HPDE6-E6E7 (cell line): ENCODE results near the gene APOBEC4.

Experiments
- DNase-seq: peaks from one replicate; pipeline ENCODE4 v3.0.0; 2011; ENCODE audit warnings: missing footprints; ENCODE audit errors: extremely low spot score

The APOBEC4 gene

GRCh38 chr1:183675381-183675780 lies 22.3 kb upstream of the APOBEC4 start:
- no peak for DNase-seq

- DNase-seq = no peak
Observed at GRCh38 chr1:183674886-183675285, 21.8 kb upstream of the APOBEC4 start.

DNA sequence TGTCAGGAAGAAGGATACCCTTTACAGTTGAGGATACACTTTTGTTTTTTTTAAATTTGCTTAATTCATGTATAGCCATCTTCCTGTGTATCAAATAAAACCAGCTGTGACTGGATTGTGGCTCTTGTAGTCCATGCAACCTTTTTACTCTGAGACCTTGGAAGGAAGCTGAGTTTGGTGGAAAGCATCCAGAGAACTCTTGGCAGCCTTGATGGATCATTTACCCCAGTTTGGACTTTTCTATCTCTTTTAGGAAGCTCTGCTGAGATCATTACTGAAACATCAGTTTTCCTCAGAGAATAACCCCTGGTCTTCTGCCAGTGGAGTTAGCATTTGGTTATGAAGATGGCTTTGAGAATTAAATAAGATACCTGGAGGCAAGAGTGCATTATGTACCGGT lies 21.2 kb upstream of the APOBEC4 start:
- no peak for DNase-seq

GRCh38 chr1:183673605-183674323 lies 20.6 kb upstream of the APOBEC4 start:
- DNase-seq = no peak

DNA sequence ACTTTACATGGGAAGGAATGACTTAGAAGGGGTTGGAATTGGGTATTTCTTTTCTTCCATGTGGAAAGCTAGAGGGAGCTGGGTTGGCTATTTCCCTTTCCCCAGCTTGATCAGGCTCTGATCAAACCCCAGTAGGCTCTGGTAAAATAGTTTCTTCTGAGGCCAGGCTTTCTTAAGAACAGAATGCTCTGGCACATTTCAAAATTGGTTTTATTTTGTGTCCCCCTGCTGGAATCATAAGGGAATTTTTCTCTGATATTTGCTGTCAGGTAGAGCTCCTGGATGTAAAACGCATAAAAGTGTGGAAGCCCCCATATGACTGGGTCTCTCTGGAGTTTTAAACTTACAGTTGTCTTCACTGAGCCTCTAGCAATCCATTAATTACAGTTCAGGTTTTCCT lies 17.1 kb upstream of the APOBEC4 start:
- no peak for DNase-seq

DNA sequence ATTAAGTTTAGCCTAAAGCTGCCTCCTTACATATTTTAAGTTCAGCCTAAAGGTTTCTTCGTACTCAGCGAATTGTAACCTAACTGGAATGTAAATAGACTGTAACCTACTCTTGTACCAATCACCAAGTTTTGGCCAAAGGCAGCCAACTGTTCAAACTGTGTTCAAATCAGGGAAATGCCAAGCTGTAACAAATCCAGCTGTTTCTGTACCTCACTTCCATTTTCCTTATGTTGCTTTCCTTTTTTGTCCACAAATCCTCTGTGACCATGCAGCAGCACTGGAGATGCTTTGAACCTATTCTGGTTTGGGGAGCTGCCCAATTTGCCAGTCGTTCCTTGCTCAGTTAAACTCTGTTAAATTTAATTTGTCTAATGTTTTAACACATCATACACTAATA lies 3.2 kb upstream of the APOBEC4 start:
- DNase-seq = no peak

- DNase-seq = peak; percentile 64
Observed at GRCh38 chr1:183655562-183656075, 2.5 kb upstream of the APOBEC4 start.

DNA sequence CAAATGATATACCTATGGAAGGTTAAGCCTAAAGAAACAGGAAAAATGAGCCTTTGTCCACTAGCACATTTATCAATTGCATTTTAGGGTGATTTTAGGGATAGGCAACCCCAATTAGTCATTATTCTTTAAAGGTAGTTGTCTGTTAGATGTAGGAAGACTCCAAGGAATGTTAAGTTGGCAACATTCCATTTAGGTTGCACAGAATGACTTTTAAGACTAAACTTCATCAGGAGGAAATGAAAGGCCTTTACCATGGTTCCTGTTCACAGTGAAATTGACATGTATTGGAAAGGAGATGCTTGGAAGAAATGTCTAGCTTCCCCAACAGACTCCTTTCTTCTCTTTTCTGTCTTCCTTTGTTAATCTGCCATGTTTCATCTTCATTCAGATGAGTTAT lies 1.6 kb upstream of the APOBEC4 start:
- no peak for DNase-seq

DNA sequence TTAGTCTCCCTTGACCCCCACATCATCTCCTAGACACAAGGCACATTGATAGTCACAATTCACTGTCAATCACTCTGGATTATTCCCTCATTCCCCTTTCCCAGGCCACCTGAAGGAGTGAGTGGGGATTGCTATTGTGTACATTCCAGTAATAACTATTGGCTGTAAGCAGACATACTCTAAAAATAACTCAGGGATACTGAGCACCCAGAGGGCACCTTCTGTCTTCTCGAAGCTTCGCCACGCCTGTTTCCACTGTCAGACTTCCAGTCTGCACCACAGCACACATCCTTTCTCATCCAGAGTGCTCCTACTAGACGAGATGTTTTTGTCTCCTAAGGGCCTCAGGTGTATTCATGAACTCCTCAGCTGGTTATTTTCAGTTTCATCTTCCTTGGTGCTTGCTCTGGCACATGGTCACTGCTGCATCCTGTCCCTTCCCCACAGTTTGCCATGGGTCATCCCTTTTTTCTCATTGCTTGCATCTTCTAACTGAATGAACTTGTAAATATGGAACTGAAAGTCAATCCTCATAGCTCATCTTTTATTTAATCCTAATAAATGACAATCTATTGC lies 848 bp upstream of the APOBEC4 start:
- DNase-seq = no peak

GRCh38 chr1:183653462-183653794 lies 312 bp upstream of the APOBEC4 start:
- no peak for DNase-seq

- DNase-seq = no peak
Observed at GRCh38 chr1:183652107-183652506, 1.0 kb downstream of the APOBEC4 start.

- DNase-seq = no peak
Observed at GRCh38 chr1:183651612-183652011, 1.5 kb downstream of the APOBEC4 start.

DNA sequence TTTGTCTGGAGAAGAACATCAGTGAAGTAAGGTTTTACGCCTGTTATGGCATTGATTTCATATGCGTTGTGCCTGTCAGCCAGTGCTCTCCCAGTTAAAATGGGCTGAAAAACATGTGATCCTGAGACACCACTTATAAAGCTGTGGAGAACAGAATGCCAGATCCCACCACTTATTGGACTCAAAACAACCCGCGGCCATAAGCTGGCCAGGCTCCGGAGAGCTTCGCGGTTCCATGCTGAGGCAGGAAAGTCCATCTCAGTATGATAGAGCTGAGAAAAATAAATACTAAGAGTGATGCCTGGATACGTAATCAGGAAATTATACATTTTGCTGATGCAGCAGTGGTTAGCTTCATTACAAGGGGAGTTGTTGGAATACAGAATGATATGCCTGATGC lies 5.1 kb downstream of the APOBEC4 start:
- no peak for DNase-seq

DNA sequence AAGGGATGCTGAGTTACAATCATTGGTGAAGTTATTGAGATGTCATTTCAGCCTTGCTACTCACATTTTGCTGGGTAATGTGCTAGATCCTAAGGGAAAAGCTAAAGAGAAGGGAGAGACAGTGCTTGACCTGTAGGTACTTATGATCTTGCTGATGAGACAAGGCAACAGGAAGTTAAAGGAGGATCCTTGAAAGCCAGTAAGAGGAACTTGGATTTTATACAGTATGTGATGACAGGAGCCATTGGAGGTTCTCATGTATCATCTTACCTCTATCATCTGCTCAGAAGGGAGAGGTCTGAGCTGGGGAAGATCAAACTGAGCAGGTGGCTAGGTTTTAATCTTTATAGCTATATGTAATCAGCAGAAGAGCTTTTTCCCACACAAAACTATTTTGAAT lies 6.3 kb downstream of the APOBEC4 start:
- DNase-seq = no peak

DNA sequence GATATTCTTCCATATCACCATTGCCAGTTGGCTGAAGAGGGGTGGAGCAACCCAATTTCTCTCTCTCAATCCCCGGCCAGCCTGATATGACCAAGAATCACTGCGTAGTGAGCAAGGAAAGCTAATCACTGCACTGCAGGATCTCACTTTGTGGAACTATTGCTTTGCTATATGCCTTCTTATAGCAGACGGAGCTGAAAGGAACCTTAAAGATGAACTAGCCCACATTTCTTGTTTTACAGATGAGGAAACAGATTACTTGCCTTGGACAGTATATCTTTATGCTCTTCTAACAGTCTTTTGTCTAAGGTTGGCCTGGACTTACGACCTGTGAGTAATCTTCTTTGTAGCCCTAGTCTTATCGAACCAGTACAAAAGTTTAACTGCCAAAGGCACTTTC lies 7.6 kb downstream of the APOBEC4 start:
- no peak for DNase-seq

DNA sequence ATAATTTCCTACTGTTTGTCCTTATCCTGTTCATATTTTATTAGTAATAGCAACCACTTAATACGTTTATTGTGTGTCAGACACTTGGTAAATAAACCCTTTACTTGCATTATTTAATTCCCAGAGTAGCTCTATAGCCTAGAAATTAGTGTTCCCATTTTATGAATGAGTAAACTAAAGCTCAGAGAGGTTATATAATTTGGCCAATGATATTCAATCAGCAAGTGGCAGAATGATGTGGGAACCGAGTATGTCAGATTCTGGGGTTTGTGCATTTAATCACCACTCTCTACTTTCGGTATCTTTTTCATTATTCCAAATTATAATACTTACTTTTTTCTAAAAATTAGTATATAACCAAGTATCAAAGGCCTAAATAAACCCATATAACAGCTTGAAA lies 10.9 kb downstream of the APOBEC4 start:
- DNase-seq = no peak

DNA sequence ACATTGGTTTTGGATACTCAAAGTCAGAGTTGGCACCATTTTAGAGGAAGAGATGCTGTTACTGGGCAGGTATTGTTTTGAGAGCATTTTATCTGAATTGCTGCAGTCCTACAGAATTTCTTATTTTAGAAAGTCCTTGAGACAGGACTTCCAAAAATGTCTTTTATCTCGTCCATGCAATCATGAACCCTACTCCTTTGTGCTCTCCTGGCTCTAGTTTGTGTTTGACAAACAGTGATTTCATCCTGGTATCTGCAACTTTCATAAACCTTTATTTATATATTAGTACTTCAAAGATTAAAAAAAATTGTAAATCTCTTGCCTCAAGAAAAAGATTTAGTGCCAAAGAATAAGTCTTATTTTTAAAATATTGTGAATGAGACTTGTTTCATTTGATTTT lies 12.9 kb downstream of the APOBEC4 start:
- DNase-seq = no peak

DNA sequence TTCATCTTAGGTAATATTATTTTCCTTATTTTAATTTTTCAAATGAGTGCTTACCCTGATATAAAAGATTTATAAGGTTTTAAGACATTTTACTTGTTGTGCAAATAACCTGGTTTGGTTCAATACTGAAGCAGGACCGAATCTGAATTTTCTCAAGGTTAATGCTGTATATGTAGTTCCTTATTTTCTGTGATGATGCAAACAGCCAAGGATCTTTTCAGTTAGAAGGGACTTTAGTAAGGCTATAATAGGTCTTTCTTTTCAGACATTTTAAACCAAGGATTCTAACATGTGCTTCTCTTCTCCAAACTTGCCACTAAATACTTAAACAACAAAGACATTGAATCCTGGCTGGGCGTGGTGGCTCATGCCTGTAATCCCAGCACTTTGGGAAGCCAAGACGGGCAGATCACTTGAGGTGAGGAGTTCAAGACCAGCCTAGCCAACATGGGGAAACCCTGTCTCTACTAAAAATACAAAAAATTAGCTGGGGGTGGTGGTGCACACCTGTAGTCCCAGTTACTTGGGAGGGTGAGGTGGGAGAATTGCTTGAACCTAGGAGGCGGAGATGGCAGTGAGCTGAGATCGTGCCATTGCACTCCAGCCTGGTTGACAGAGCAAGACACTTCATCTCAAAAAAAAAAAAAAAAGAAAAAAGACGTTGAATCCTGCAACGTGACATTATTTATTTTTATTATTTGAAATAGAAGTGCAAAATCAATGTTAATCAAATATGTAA lies 14.3 kb downstream of the APOBEC4 start:
- no peak for DNase-seq

GRCh38 chr1:183636783-183637182 lies 16.3 kb downstream of the APOBEC4 start:
- DNase-seq = no peak

DNA sequence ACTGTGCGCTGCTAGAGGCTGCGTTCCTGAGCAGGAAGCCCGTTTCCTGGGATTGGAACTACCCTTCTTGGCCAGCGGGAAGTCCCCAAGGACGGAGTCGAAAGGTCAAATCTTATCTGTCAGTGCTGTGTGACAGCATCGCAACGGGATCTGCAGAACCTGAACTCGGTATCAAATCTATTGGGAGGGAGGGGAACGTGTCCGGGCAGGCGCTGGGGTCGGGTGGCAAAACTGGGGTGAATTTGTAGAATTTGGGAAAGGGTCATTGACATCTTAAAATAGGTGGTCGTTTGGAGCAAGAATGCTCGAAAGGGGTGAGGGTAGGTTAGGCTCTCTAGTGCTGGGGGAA lies 16.8 kb downstream of the APOBEC4 start:
- no peak for DNase-seq

DNA sequence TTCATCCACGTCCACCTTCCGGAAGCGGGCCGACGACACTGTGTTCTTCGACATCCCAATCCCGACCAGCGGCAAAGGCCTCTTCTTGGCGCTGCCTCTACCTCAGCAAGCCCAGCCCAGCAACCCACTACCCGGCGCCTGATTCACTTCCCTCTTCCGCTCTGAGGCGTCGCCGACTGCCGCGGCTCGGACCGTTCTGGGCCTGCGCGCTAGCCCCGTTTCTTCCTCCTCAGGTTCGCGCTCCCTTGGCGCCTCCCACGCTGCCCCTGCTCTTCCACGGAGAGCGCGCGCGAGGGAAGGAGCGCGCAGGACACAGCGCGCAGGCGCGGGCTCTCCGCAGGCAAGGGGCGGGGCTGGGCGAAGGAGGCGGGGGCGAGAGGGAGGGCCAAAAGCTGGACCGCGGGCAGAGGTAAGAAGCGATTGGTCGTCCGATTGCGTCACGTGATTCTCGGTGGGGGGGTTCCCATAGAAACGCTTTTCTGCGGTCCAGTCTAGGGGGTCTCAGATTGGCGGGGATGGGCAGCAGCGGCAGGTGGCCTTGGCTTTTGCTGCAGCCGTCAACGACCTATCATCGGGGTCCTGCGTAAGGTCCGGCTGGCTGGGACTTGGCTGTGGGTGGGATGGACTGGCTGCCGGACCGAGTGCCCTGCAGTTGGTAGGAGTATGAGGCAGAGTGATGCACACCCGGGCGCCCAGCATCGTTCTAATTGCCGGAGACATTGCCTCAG lies 17.3 kb downstream of the APOBEC4 start, which contains the start of gene ARPC5:
Gene ARPC5, minus strand, starts transcription at position 178 of the 728 bp plus-strand sequence. Its CDS starts 124 bp downstream, at position 54.
- peak; percentile 80 for DNase-seq

DNA sequence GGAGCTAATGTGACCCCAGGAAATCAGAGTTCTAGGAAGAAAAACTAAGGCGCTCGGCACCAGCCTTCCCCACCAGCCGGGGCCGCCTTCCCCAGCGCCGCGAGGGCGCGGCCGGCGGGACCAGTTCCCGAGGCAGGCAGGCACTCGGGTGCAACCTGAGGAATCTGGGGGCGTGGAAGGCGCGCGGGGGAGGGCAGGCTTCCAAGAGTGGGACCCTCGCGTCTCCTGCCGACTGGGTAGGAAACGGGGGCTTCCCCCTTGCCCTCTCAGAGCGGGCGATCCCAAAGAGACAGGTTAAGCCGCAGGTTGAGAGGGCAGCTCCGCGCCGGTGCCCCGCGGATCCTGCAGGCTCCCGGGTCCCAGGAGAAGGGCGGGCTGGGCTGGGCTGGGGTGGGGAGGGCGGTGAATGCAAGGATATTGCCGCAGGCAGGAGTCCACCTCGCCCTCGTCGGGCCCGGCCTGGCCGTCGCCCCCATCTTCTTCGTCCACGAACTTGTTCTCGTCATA lies 18.0 kb downstream of the APOBEC4 start:
- DNase-seq = no peak
